C4-2B (cell line): ENCODE results near the gene CD163L1.

Source experiments
- CTCF ChIP-seq: fragments of 450-650 bp; conservative IDR thresholded peaks from 2 replicates; pipeline ENCODE4 v1.5.1; 2017; ENCODE audit warnings: mild to moderate bottlenecking
- ZFX ChIP-seq: fragments of 450-650 bp; IDR thresholded peaks from 2 replicates; pipeline ENCODE4 v1.6.1; 2017

DNA sequence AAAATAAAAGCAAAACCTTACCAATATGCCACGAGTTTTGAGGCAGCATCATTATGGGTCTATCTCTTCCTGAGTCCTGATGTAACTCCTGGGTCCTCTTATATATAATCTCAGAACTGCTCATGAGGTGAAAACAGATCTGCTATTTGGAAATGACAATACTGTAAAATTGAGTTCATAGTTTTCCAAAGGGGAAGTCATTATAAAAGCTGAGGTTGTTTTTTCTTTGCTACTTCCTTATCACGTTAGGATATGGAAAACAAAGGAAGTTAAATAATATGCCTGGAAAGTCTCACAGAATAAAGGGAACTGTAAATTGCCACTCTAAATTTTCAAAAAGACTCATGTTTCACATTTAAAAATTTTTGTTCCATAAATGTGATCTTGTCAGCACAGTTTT, at the start of gene CD163L1:
- TF ChIP-seq CTCF (no peak), ZFX (no peak)
